AG08395 (cell line): ENCODE measurements around the gene BNC2.

Experiments
- DNase-seq: peaks from one replicate; pipeline ENCODE4 v3.0.0; 2012; ENCODE audit warnings: mixed read lengths, low spot score

BNC2 gene

DNA sequence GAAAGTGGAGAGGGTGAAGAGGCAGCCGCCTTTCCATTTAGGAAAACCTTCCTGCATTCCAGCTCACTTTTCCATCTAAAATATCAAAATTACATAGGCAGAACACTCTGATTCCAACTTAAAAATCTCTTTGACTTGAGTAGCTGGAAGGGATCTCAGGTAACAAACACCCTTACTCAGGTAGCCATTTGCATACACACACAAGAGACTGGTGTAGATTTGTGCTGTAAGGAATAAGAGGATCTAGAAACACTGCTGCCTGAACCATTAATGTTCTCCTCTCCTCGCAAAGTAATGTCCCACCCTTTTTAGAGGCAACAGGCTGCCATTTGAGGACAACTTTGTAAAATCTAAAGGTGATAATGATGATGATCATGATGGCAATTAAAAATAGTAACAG lies 53.5 kb downstream of the BNC2 start:
- DNase-seq = no peak

DNA sequence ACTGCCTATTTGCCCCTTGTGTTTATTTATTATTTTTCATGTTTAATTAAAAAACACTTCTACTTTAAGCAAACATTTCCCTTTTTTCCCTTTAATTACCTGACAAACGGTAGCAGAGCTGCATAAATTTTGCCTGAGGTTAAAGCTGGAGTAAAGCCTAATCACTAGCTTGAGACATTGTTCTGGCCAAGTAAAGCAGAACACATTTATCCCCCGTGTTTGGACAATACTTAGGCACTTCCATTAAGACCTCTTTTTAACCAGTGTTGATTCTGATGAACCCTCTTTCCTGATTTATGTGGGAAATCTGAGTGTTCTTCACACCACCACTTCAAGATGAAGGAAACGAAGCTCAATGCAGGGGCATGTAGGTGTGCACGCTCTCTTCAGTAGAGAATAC lies 54.5 kb downstream of the BNC2 start:
- DNase-seq = no peak

DNA sequence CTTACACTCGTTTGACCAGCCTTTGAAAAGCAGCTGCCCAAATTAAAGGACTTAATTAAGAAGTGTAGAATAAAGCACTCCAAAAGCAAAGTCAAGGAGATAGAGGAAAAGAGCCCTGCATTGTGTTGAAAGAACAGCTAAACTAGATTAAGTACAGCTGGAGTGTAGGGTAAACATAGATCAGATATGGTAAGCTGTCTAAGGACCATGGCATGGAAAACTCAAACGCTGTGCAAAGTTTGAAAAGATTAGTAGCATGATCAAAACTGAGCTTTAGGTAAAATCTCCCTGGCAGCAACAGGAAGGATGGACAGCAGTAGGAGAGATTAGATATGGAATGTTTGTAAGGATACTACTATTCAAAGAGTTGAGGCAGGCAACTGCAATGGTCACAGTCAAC lies 55.4 kb downstream of the BNC2 start:
- no peak for DNase-seq

DNA sequence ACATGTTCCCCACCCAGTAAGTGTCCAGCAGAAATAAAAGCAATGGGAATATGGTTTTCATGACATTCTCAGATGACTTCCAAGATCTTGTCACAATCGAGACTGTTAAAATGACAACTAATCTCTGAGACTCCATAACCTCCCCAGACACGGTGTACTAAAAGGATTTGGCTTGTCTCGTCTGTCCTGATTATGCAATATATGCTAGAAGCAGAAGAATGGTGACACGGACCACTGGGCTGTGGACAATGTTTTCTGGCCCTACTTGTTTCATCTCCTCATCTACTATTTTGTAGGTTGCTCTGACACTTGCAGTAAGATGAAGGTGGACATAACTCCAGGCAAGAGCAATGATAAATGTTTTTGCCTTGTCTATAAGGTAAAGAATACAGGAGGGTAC lies 56.6 kb downstream of the BNC2 start:
- DNase-seq = no peak

DNA sequence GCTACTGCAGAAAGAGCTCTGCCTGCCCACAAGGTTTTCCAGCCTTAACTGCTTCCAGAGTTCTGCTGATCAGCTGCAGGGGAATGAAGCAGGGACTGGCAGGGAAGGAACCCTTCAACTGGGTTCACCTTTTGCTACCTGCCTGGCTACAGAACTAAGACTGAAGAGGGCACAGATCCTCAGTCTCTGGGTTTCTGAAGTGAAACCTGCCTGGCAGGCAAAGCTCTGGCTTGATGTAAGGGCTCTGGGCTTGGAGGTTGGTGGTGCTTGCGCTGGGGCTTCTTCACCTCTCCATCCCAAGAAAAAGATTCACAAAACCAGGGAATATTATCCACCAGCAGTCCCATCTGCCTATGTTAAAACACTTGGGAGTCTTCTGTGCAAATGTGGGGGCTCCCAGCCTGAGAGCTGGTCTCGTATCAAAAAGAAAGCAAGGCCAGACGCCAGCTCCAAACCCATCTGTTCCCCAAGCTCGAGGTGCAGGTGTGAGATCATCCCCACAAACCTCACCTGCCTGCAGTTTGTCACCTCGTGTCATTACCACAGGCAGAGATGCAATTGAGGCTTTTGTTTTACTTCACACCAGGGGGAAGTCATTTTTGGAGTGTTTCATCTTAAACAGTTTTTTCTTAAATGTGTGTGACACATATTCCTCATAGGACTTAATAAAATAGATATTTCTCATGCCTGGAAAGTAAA lies 58.3 kb downstream of the BNC2 start:
- no peak for DNase-seq

DNA sequence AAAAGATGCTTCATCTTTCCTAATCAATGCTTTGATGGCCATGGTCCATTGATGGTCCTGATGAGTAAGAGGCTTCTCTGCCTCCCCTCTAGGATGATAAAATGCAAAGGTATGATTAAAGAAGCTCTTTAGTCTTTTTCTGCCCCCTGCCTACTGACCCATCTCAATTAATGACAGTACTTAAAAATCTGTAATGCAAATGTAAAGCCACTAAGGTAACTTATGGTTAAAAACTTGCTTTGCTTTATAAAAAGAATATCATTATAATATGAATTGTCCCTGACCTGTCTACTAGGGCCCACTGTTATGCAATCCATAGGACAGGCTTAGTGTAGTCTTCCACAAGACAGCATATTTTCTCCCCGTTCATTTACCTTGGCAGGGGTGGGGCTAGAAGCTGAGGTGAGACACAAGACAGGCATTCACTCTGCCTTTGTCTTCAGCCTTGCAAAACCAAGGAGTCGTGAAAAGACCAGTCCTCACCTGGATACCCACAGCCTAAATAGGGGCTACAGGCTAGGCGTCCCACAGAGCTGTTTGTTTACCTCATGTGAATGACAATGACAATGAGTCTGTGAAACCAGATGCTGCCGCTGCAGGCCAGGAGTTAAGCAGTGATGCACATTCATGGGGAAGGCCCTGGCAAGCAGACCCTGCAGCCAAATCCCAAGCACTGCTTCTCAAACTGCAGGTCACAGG lies 60.4 kb downstream of the BNC2 start:
- no peak for DNase-seq

DNA sequence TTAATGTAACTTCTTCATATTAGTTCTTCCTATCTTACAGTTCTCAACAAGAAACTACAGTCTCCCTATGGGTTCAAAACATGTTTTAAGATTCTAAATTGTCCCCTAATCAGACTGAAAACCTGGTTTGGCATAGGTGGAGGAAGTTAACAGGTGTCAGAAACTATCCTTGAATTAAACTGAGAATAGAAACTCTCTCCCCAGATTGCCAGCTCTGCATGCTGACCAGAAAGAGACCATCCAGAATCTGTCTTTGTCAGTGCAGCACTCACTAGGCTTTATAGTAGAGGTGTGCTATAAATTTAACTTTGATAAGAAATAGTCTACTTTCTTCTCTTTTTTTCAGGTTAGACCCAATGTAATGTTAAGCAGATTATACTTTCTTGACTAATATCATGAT lies 63.8 kb downstream of the BNC2 start:
- no peak for DNase-seq

DNA sequence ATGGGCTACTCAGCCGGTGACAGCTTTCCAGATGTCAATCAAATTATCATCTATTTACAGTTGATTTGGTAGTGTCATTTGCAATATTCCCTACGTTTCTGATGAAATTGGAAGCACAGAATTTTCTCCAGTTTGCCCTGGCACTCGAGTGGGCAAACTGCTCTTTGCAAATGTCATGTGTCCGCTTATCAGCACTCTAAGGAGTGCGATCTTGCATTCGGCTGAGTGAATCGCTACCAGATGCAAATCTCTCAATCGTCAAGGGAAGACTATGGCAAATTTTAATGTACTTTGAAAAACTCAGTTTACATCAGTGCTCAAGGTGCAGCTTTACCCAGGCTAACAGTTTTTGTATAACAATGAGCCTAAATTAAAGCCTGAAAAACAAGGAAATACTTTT lies 66.8 kb downstream of the BNC2 start:
- no peak for DNase-seq

DNA sequence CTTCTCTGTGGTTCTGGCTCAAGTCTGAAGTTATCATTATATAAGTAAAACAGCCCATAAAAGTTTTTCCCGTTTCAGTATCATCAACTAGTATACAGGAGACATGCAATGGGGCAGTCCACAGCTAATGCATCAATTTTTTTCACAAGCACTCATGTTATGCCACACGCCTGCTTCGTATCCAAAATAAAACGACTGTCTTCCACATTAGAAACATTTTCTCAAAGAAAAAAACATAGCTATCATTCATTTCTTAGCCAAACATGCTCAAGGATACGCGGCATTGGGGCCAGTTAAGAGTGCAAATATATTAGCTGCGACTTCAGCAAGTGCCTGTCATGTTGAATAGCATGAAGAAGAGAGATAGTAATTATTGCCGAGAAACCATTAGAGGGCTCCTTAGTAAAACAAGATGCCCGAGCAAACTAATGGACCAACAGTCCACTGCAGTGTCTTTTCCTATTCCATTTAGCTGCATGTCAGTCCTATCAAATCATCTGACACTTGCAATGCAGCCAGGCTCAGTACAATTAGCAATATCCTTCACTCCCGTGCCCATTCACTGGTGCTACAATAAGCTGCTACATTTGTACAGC lies 68.5 kb downstream of the BNC2 start:
- DNase-seq = no peak

DNA sequence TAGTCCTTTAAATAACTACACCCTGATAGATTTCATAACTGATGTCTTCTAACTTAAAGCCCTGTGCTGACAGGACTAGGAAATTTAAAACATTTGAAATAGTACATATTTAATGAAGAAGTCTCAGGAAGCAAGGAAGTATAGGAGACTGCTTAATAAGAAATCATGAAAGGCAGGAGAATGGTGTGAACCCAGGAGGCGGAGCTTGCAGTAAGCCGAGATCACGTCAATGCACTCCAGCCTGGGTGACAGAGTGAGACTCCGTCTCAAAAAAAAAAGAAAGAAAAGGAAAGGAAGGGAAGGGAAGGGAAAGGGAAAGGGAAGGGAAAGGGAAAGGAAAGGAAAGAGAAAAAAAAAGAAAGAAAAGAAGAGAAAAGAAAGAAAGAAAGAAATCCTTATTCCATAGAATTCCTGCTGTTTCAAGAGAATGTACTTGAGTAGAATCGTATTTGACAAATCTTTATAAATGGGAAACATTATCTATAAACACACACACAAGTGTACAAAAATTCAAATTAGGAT lies 74.1 kb downstream of the BNC2 start:
- no peak for DNase-seq

DNA sequence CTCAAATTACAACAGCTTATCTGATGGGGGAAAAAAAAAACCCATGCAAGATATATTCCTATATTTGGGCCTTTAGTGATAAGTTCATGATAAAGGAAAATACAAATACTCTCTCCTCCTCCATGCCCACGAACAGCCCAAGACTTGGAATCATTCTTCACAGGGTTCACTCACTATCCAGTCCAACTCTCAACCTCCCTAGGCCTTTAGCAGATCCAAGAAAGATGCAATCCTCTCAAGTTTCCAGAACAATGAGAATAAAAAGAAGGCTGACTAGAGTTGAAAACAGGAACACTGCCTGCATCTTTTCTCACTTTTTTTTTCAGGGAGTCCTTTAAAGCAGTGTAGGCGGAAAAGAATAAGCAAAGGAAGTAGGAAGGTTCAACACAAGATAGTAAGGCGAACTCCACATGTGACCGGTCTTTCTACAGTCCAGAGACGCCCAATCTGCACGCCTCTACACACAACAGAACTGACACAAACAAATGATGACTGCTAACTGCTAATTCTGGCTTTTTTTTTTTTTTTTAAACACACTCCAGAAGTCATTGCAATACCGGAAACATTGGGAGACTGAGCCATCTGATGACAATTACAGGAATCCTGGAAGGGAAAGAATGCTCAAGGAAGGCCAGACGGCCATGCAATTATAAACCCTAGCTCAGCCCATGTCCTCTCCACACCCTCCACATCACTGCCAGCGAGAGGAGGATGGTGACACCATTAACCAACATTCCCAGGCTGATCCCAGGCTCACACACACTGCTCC lies 75.4 kb downstream of the BNC2 start:
- DNase-seq = peak; percentile 93

DNA sequence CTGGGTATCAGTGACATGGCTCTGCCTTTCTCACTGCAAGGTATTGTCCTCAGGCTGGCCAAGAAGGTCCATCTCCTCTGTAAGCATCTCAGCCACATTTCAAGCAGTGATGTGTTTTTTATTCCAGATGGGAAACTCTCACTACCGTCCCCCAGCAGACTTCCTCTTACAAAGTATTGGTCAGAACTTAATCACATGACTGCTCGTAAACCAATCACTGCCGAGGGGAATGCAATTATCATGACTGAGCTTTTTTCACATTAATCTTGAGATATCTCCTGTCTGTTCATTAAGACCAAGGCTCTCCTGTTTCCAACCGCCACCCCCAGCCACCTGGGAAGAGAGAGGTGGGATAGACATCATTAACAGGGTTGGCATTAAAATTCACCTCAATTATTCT lies 76.4 kb downstream of the BNC2 start:
- DNase-seq = no peak

DNA sequence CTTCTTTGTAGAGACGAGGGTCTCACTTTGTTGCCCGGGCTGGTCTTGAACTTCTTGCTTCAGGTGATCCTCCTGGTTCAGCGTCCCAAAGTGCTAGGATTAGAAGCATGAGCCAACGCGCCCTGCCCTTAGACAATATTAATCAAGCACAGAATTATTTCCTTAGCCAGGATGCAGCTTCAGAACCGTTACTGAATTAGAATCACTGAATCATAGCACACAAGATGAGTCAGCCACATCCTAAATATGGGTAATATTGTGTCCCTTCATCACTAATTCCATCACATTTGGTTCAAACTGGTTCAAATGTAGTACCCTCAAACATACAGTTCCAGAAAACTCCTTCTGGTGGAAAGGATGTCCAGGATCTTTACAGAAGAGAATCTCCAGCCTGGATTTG lies 82.7 kb downstream of the BNC2 start:
- peak; percentile 11 for DNase-seq

DNA sequence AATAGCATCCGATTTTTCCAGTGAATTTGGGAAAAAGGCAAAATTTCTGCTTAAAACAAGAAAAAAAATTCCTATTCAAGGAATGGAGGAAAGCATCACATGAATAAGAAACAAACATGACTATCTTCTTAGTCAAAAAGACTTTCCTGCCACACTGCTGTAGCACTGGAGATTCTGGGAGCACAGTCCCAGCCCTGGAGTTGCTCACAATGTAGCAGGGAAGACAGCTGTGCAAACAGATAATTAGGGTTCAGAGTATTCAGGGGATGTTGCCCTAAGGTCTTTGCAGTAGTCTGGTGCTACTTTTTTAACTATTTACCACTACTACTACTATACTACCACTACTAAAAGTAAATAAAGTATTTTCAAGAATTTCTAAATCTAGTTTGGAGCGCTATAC lies 86.5 kb downstream of the BNC2 start:
- no peak for DNase-seq

DNA sequence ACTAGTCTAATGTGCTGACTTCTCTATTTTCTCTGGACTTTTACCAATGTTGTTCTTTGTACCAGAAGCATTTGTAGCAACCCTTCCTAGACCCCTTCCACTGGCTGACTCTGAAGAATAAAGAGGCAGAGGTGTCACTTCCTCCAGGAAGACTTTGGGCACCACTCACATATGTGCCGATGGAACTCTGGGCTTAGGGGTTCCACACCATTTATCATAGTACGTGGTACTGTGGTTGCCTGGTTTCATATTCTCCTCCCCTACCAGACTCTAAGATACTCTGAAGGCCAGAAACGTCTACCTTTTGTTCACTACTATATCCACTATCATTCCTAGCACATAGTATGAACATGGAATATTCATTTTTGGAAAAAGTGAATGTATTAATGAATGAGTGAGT lies 88.0 kb downstream of the BNC2 start:
- no peak for DNase-seq

DNA sequence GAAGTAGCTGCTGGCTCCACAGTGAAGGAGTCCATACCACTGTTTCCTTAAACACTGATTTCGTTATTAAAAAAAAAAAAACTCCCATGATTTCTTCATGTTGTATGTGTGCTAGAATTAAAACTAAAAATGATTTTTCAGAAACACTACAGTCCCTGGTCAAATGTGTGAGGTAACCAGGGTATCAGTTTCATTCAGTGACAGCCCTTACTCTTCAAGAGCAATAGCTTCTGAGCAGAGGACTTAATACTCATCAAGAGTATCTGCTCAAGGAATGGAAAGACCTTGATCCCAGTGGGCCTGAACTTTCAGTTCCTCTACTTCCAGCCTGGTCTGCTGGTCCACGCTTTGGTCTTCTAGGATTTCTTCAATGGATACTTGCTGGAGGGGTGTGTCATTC lies 95.1 kb downstream of the BNC2 start:
- DNase-seq = no peak

DNA sequence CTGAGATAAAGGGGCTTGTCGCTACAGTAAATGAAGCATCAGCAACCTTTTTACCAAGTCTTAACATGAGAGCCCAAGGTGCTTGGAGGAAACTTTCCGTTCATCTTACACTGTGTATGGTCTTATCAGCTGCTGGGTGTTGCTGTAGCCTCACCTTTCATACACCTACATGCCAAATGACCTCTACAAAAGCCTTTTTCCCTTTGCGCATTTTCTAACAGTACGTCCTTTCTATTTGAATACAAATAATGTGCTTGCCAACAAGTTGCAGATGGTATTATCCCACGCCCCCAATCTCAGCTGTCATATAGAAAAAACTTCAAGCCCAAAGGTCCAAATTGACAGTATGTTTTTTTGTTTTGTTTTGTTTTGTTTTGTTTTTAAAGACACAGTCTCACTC lies 96.9 kb downstream of the BNC2 start:
- DNase-seq = no peak

DNA sequence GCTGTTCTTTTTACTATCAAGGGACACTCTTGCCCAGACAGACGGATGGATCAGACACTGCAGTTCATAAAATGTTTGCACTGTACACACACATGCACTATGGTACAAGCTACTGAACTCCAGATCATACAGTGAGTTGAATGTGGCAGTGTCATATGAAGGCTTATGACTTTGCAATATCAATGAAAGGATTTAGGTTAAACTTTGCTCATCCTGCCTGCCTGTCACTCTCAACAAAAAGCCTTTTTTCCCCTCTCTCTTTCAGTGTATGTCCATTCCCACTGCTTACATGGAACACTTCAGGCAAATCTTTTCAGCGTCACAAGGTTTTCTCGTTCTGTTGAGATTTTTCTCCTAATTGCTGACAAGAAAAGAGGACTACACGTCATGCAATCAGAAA lies 97.4 kb downstream of the BNC2 start:
- DNase-seq = no peak

DNA sequence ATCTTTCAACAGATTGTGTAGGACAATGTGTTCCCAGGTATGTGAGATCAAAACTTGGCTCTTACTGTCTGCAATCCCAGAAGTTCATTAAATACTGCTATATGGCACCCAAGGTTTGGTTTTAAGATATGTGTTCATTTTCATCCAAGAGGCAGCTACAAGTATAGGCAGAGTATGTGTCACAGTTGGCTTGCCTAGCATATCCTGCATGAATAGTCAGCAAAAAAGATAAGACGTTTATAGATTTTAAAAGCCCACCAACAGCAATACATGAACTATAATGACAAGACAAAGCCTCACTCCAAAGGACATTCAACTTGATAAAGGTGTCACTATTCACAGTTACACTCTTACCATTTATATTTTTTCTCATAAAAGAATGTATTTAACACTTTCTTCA lies 99.1 kb downstream of the BNC2 start:
- DNase-seq = no peak

DNA sequence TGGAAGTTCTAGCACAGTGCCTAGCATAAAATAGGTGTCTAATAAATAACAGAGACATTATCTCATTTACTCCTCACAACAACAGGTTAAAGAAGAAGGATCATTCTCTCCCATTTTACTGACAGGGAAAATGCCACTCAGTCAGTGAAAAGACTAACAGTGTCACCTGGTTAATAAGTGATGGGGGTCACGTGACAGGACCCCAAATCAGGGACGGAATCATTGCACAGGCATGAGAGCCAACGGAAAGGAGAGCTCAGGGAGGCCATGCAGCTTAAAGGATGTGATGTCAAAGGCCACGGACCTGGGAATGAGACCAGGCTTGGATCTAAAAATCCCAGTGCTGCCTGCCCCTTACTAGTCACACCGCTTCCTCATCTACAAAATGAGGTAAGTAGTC lies 101.2 kb downstream of the BNC2 start:
- DNase-seq = no peak

DNA sequence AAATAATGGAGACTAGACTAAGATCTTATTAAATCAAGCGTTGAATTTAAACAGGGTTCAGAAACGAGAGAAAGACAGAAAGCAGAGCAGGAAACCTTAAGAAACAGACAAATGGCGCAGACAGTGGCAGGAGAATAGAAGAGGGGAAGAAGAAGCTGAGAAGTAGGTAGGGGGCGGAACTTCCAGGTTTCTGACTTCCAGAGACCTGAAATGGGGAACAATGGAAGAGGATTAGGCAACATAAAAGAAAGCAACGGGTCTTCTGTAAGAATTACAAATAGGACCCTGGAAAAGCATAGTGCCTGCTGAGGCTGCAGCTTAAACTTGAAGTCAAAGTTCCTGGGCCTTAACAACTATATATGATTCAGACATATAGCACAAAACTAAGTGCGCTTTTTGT lies 101.7 kb downstream of the BNC2 start:
- no peak for DNase-seq

DNA sequence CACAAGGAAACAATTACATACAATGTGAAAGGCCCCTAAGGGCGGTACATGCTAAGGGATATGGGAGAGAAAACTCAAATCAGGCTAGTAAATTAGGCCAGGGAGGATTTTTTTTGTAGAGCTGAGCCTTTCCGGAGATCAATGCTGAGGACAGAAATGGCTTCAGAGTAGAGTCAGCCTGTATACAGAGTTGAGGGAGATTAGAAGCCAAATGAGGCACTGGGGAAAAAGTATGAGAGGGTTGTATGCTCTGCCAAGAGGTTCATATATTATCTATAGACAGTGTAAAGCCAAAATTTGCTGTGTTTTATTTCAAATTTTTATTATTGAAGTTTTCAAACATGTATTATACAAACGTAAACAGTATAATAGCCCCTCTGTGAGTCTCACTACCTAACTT lies 103.1 kb downstream of the BNC2 start:
- no peak for DNase-seq

DNA sequence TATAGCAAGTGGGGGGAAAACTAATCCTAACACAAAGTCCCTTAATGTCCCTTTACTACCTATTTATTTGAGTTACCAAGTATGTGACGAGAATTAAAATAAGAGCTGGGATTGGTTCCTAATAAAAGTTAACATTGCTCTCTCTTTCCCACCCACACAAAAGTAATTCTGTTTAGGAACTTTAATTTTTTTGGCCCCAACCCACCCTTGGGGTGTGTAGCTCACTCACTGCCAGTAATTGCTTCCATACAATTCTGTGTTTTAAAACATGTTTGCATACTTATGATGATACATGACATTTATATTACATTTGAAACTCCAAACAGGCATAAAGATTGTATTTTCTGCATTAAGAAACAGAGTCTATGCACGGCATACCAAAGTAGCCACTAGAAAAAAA lies 106.5 kb downstream of the BNC2 start:
- no peak for DNase-seq
